RWPE1 (cell line): Measurements from ENCODE around the gene SDC1.
"Not testable (repeated sequence)": the region's sequence is repeated elsewhere in the genome, so short reads cannot be mapped to it uniquely, and the experiment has no call there.

Experiments used
- CTCF ChIA-PET: fragments of 350-600 bp; sonication (Branson Sonifier 250); formaldehyde crosslinking; extraction: SDS; loops from one replicate; lab custom pipeline; 2021; lab: Yijun Ruan, JAX
- POLR2A ChIA-PET: fragments of 400-600 bp; formaldehyde crosslinking; extraction: SDS; loops from one replicate; lab custom pipeline; 2020; ENCODE audit warnings: antibody characterized with exemption; ENCODE audit not compliant: low non-redundant PET; lab: Yijun Ruan, JAX
- DNase-seq: peaks from one replicate; pipeline ENCODE4 v3.0.0; 2012; ENCODE audit warnings: low spot score
- H3K27ac ChIP-seq: fragments of 450-650 bp; 2 replicates; pipeline ENCODE4 v1.5.1; 2017
- CTCF ChIP-seq: fragments of 450-650 bp; conservative IDR thresholded peaks from 2 replicates; pipeline ENCODE4 v1.5.1; 2017; ENCODE audit warnings: low read depth, mild to moderate bottlenecking

Gene SDC1

GRCh38 chr2:20196053-20196656, 28.8 kb downstream of the SDC1 start:
- H3K27ac ChIP-seq, result peak overlapping the region; percentile 54
- CTCF ChIA-PET, result interaction anchor here (1.1 kb wide), 1 partner anchor 16 kb away, joined by 3 read pairs; no protein-coding TSS in a partner anchor
- no peak for TF ChIP-seq CTCF

GRCh38 chr2:20195431-20196033, 29.4 kb downstream of the SDC1 start:
- ChIA-PET POLR2A (no interaction called here), CTCF (no interaction called here)
- H3K27ac ChIP-seq, result no peak overlapping the region
- TF ChIP-seq CTCF, result no peak
- no peak for DNase-seq

More at GRCh38 chr2:20196053-20196656, 28.8 kb downstream of the SDC1 start:
- POLR2A ChIA-PET, result no interaction called here
- no peak for DNase-seq

GRCh38 chr2:20195016-20195411, 29.9 kb downstream of the SDC1 start:
- POLR2A ChIA-PET, DNase-seq, CTCF ChIA-PET: not testable (repeated sequence)
- peak overlapping the region; percentile 10; the same call in 1 of the 2 replicates for H3K27ac ChIP-seq

DNA sequence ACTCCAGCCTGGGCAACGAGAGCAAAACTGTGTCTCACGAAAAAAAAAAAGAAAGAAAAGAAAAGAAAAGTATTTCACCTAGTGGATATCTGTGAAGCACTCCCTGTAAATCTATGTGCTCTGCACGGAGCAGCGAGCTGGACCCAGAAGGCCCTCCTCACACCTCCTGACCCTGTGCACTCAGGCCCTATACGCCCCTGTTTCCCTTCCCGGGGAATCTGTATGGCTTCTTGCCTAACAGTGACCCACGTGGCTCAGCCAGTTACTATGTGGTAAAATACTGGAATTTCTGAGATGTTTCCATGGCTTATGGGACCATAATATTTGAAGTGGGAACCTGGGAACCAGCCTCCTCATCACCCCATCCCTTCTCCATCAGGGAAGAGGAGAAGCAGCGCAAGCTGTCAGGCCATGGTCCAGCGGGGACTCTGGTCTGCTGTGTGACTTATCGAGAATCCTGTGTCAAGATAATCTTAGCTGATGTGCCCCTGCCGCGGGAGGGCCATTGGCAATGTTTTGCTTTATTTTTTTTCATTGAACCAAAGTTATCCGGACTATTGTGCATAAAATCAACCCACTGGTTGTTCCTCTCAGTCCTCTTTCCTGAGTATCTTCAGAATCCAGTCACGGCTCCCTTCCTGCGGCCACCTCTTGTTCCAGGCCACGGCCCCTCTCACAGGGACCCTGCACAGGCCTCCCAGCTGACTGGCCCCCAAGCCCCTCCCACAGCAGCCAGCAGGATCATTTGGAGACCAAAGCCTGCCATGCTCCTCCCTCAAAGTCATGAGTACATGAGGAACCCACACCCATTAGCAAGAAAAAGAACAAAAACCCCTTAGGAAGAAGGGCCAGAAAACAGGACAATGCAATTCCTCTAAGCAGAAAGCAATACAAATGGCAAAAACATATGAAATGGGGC, 30.6 kb downstream of the SDC1 start:
- CTCF ChIA-PET, result interaction anchor here (0.6 kb wide), 1 partner anchor 71 kb away, joined by 3 read pairs; no protein-coding TSS in a partner anchor
- POLR2A ChIA-PET, result no interaction called here
- TF ChIP-seq CTCF, result no peak
- DNase-seq, result no peak
- H3K27ac ChIP-seq, result peak overlapping the region; percentile 10; the same call in 1 of the 2 replicates

- ChIA-PET CTCF (interaction anchor here (1.0 kb wide), 1 partner anchor 9 kb away, joined by 3 read pairs; no protein-coding TSS in a partner anchor), POLR2A (no interaction called here)
- peak overlapping the region; percentile 99; the same call in 1 of the 2 replicates for H3K27ac ChIP-seq
- no peak for TF ChIP-seq CTCF
- DNase-seq, result no peak
These were observed 31.7 kb downstream of the SDC1 start for GRCh38 chr2:20193185-20193584.

DNA sequence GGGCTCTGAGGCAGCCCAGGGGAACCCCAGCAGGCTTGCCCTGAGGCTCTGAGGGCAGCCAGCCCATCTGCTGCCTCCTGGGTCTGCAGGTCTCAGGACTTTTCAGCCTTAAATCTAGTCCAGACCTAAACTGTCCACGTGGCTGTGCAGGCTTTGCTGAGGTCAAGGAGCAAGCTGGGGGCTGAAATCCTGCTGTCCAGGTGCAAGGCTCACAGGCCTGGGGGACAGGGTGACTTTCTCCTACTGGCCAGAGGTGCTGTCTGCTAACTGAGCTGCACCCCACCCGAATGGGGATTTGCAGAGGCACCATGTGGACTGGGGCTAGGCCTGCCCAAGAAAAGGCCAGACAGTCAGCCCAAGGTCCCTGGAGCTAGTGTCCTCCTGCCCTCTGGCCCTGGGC, 32.1 kb downstream of the SDC1 start:
- ChIA-PET POLR2A (no interaction called here), CTCF (interaction anchor here (0.6 to 1.0 kb wide), 2 partner anchors 9 to 86 kb away, joined by 3 to 4 read pairs; no protein-coding TSS in a partner anchor)
- H3K27ac ChIP-seq, result peak overlapping the region; percentile 99; the same call in 1 of the 2 replicates
- TF ChIP-seq CTCF, result no peak
- DNase-seq, result no peak
